K562 (cell line): ENCODE data around the gene STAP1. TPM values are rescaled to one million over a fixed set of nuclear protein-coding genes. Genes with fewer than 3 reads are reported as not detected.

Experiments used
- BRD9 ChIP-seq: fragments of 450-650 bp; IDR thresholded peaks from 2 replicates; pipeline ENCODE4 v1.6.1; 2018; ENCODE audit warnings: low read depth; ENCODE audit not compliant: partially characterized antibody
- CAMTA2 ChIP-seq: fragments of 250-450 bp; sonication (Bioruptor Pico); conservative IDR thresholded peaks from 2 replicates; pipeline ENCODE4 v1.5.1; 2022
- E2F3 ChIP-seq: fragments of 250-450 bp; sonication (Bioruptor Pico); IDR thresholded peaks from 2 replicates; pipeline ENCODE4 v1.4.0; 2020; ENCODE audit warnings: mild to moderate bottlenecking
- E2F8 ChIP-seq: fragments of 450-650 bp; IDR thresholded peaks from 2 replicates; pipeline ENCODE4 v1.7.1; 2018; ENCODE audit warnings: mild to moderate bottlenecking, low read depth; ENCODE audit not compliant: partially characterized antibody
- JUN ChIP-seq, 2 experiments: sonication (generic) in 1 of 2; formaldehyde crosslinking in 1 of 2; IDR thresholded peaks; 2 replicates each; pipeline versions ENCODE4 v1.6.1 to v1.8.0; 2012 to 2022; ENCODE audit warnings: borderline replicate concordance in 2 of 2, mild to moderate bottlenecking in 2 of 2, improper control_type of control experiment in 1 of 2, low read depth in 1 of 2, low read length in 1 of 2, missing genetic modification reagents in 1 of 2
- KLF1 ChIP-seq: fragments of 450-650 bp; IDR thresholded peaks from 2 replicates; pipeline ENCODE4 v1.6.1; 2016; ENCODE audit warnings: missing genetic modification characterization, missing compliant biosample characterization
- MAFK ChIP-seq: IDR thresholded peaks from 2 replicates; pipeline ENCODE4 v1.6.1; 2011; ENCODE audit warnings: low read length, improper control_type of control experiment
- MCM2 ChIP-seq: fragments of 450-650 bp; IDR thresholded peaks from 2 replicates; pipeline ENCODE4 v1.6.1; 2017; ENCODE audit warnings: low read depth, mild to moderate bottlenecking
- MNT ChIP-seq, 2 experiments: fragments of 450-650 bp; conservative IDR thresholded peaks; 2 replicates each; pipeline ENCODE4 v1.6.1; 2017; ENCODE audit warnings: mild to moderate bottlenecking in 2 of 2, moderate library complexity in 2 of 2
- NCOA1 ChIP-seq: fragments of 450-650 bp; IDR thresholded peaks from 2 replicates; pipeline ENCODE4 v1.6.1; 2016; ENCODE audit warnings: low read depth
- NELFE ChIP-seq: IDR thresholded peaks from 2 replicates; pipeline ENCODE4 v1.6.1; 2011; ENCODE audit warnings: mild to moderate bottlenecking; ENCODE audit not compliant: insufficient read depth, insufficient read length
- RHOXF2B ChIP-seq: fragments of 250-450 bp; sonication (Bioruptor Pico); conservative IDR thresholded peaks from 2 replicates; pipeline ENCODE4 v1.5.1; 2021
- SUPT5H ChIP-seq: fragments of 450-650 bp; IDR thresholded peaks from 2 replicates; pipeline ENCODE4 v1.6.1; 2016
- TEAD2 ChIP-seq: fragments of 450-650 bp; IDR thresholded peaks from 2 replicates; pipeline ENCODE4 v1.6.1; 2016; ENCODE audit warnings: missing genetic modification characterization, control low read depth, missing compliant biosample characterization
- TRIM25 ChIP-seq: fragments of 450-650 bp; IDR thresholded peaks from 2 replicates; pipeline ENCODE4 v1.7.0; 2016; ENCODE audit warnings: borderline replicate concordance
- ZC3H8 ChIP-seq: fragments of 450-650 bp; IDR thresholded peaks from 2 replicates; pipeline ENCODE4 v1.6.1; 2017
- ZNF133 ChIP-seq: fragments of 250-450 bp; sonication (Bioruptor Pico); IDR thresholded peaks from 2 replicates; pipeline ENCODE4 v1.4.0; 2020; ENCODE audit warnings: mild to moderate bottlenecking
- ZNF140 ChIP-seq: fragments of 250-450 bp; sonication (Bioruptor Pico); IDR thresholded peaks from 2 replicates; pipeline ENCODE4 v1.8.0; 2021; ENCODE audit warnings: moderate library complexity, mild to moderate bottlenecking, inconsistent platforms
- ZNF197 ChIP-seq: fragments of 200-800 bp; sonication (Bioruptor generic); IDR thresholded peaks from 2 replicates; pipeline ENCODE4 v1.6.1; 2016; ENCODE audit warnings: low read depth, missing genetic modification characterization, missing compliant biosample characterization
- ZNF274 ChIP-seq: IDR thresholded peaks from 2 replicates; pipeline ENCODE4 v1.6.1; 2011; ENCODE audit warnings: low read depth, mild to moderate bottlenecking, low read length, moderate library complexity, borderline replicate concordance
- ZNF561 ChIP-seq: fragments of 450-650 bp; formaldehyde crosslinking; conservative IDR thresholded peaks from 2 replicates; pipeline ENCODE4 v1.4.0; 2020; ENCODE audit warnings: mild to moderate bottlenecking, moderate library complexity
- polyA plus RNA-seq, 8 experiments: library from polyadenylated mRNA; depleted of rRNA in 4 of 8; stranded (reverse) in 5 of 8; unstranded in 3 of 8; fragments of >200 nt; fragmentation: Nextera tagmentation in 2 of 8; fragmentation: Illumina TruSeq in 1 of 8; extraction: Ambion mirVana in 2 of 8; extraction: Trizol in 1 of 8; gene quantifications; 2 replicates each; pipeline versions ENCODE4 v1.2.1 to v1.2.3, GENCODE V29; 2011 to 2014; ENCODE audit warnings: inconsistent platforms in 1 of 8, missing spikeins in 1 of 8
- total RNA-seq, 7 experiments: library from RNA; depleted of rRNA in 6 of 7; stranded (reverse); fragments of >200 nt in 6 of 7; fragmentation: Illumina TruSeq in 2 of 7; extraction: Trizol in 2 of 7; gene quantifications; 2 replicates each; pipeline versions ENCODE4 v1.2.1 to v1.2.3, GENCODE V29; 2011 to 2021; ENCODE audit warnings: low replicate concordance in 1 of 7
- TF ChIP-seq, protein P1 (sequence below): fragments of 450-650 bp; IDR thresholded peaks from 2 replicates; pipeline ENCODE4 v1.6.1; 2016

Gene STAP1
- total and polyA plus RNA-seq, 9 of the 15 experiments (the other 6 are each of a cell fraction or from before 2014, with no cell fraction given) = 0.50 to 5.6 (median 1.4) TPM

GRCh38 chr4:67522851-67523671 lies 35.5 kb upstream of the STAP1 start (continued):
- TF ChIP-seq KLF1 (tag) (0 out of 2 replicates have a peak, but pooled peaks have one; percentile 54), ZC3H8 (no peak), E2F3 (no peak), RHOXF2B (no peak), MAFK (peak; percentile 67), TEAD2 (tag) (no peak), BRD9 (no peak), ZNF274 (no peak), MNT (conservative IDR thresholded peaks at IDR 0.05) (peak; percentile 88 to 92), ZNF561 (no peak), JUN (IDR thresholded peaks at IDR 0.05; ENCODE audit: borderline replicate concordance, low read depth, low read length) (peak; percentile 71), JUN (CRISPR knock-in tag; IDR thresholded peaks at IDR 0.05; ENCODE audit: borderline replicate concordance) (no peak), MCM2 (no peak), ZNF140 (no peak), NCOA1 (peak; percentile 75; the same call in 1 of the 2 replicates), SUPT5H (0 out of 2 replicates have a peak, but pooled peaks have one; percentile 50), ZNF133 (CRISPR knock-in tag) (no peak), E2F8 (no peak), ZNF197 (no peak), CAMTA2 (CRISPR knock-in tag) (no peak), NELFE (no peak), TRIM25 (no peak)
- TF ChIP-seq, protein P1, sequence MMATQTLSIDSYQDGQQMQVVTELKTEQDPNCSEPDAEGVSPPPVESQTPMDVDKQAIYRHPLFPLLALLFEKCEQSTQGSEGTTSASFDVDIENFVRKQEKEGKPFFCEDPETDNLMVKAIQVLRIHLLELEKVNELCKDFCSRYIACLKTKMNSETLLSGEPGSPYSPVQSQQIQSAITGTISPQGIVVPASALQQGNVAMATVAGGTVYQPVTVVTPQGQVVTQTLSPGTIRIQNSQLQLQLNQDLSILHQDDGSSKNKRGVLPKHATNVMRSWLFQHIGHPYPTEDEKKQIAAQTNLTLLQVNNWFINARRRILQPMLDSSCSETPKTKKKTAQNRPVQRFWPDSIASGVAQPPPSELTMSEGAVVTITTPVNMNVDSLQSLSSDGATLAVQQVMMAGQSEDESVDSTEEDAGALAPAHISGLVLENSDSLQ = peak; percentile 83
